Effector memory CD4-positive, alpha-beta T cell (primary cell): ENCODE measurements around the gene STK39.
"Not testable (repeated sequence)": the region's sequence is repeated elsewhere in the genome, so short reads cannot be mapped to it uniquely, and the experiment has no call there.

Source experiments
- DNase-seq, 3 donors: peaks; one replicate each; pipeline ENCODE4 v3.0.0-alpha.2; 2020
- H3K27ac ChIP-seq: 2 replicates; pipeline ENCODE4 v1.7.0; 2013; ENCODE audit warnings: mild to moderate bottlenecking, low read length, moderate library complexity; ENCODE audit not compliant: insufficient read depth, poor library complexity, severe bottlenecking
- H3K27me3 ChIP-seq: replicated peaks from 2 replicates; pipeline ENCODE4 v1.7.0; 2013; ENCODE audit warnings: mild to moderate bottlenecking, low read length; ENCODE audit not compliant: insufficient read depth, control insufficient read depth, poor library complexity, severe bottlenecking
- H3K36me3 ChIP-seq: 2 replicates; pipeline ENCODE4 v1.7.0; 2013; ENCODE audit warnings: mild to moderate bottlenecking, low read length, moderate library complexity; ENCODE audit not compliant: control insufficient read depth, insufficient read depth
- H3K4me1 ChIP-seq: 2 replicates; pipeline ENCODE4 v1.7.0; 2013; ENCODE audit warnings: low read length, mild to moderate bottlenecking; ENCODE audit not compliant: control insufficient read depth, insufficient read depth, poor library complexity, severe bottlenecking
- H3K4me3 ChIP-seq: 2 replicates; pipeline ENCODE4 v1.7.0; 2013; ENCODE audit warnings: low read length, low read depth, mild to moderate bottlenecking; ENCODE audit not compliant: insufficient read depth, poor library complexity, severe bottlenecking
- H3K9me3 ChIP-seq: 2 replicates; pipeline ENCODE4 v1.7.0; 2013; ENCODE audit warnings: mild to moderate bottlenecking, low read length, moderate library complexity; ENCODE audit not compliant: control insufficient read depth

The STK39 gene

GRCh38 chr2:168097431-168097830 is 150.0 kb downstream of the STK39 start:
- Histone ChIP-seq H3K9me3 (no peaks in the 10 kb centered on the region), H3K27me3 (no peaks in the 10 kb centered on the region), H3K4me3 (no peak overlapping the region), H3K27ac (no peak overlapping the region), H3K36me3 (no peaks in the 10 kb centered on the region), H3K4me1 (no peaks in the 10 kb centered on the region)
- no peak for DNase-seq

GRCh38 chr2:168096158-168096557 is 151.2 kb downstream of the STK39 start:
- no peak for DNase-seq
- H3K36me3 ChIP-seq: no peaks in the 10 kb centered on the region
- no peaks in the 10 kb centered on the region for H3K4me1 ChIP-seq
- H3K9me3 ChIP-seq: no peaks in the 10 kb centered on the region
- H3K27ac ChIP-seq: no peak overlapping the region
- no peak overlapping the region for H3K4me3 ChIP-seq
- H3K27me3 ChIP-seq: no peaks in the 10 kb centered on the region

GRCh38 chr2:168091986-168092385 is 155.4 kb downstream of the STK39 start:
- no peak for DNase-seq
- Histone ChIP-seq H3K27me3 (no peaks in the 10 kb centered on the region), H3K36me3 (no peaks in the 10 kb centered on the region), H3K27ac (no peak overlapping the region), H3K9me3 (no peaks in the 10 kb centered on the region), H3K4me3 (no peak overlapping the region), H3K4me1 (peaks cover 5% of the 10 kb centered on the region)

- DNase-seq: no peak
- no peaks in the 10 kb centered on the region for H3K36me3 ChIP-seq
- no peaks in the 10 kb centered on the region for H3K27me3 ChIP-seq
- no peak overlapping the region for H3K4me3 ChIP-seq
- H3K4me1 ChIP-seq: peaks cover 5% of the 10 kb centered on the region
- no peak overlapping the region for H3K27ac ChIP-seq
- no peaks in the 10 kb centered on the region for H3K9me3 ChIP-seq
These were observed 156.8 kb downstream of the STK39 start for GRCh38 chr2:168090366-168091135.

GRCh38 chr2:168089200-168089599 is 158.2 kb downstream of the STK39 start:
- no peaks in the 10 kb centered on the region for H3K36me3 ChIP-seq
- no peak overlapping the region for H3K27ac ChIP-seq
- H3K27me3 ChIP-seq: no peaks in the 10 kb centered on the region
- no peak overlapping the region for H3K4me3 ChIP-seq
- H3K4me1 ChIP-seq: peaks cover 5% of the 10 kb centered on the region
- no peak for DNase-seq
- H3K9me3 ChIP-seq: no peaks in the 10 kb centered on the region

- Histone ChIP-seq H3K4me3 (no peak overlapping the region), H3K27ac (no peak overlapping the region), H3K9me3 (no peaks in the 10 kb centered on the region), H3K4me1 (peaks cover 5% of the 10 kb centered on the region), H3K36me3 (no peaks in the 10 kb centered on the region), H3K27me3 (no peaks in the 10 kb centered on the region)
- no peak for DNase-seq
These were observed 160.0 kb downstream of the STK39 start for GRCh38 chr2:168087401-168087800.

GRCh38 chr2:168086851-168087250 is 160.5 kb downstream of the STK39 start:
- Histone ChIP-seq H3K27me3 (no peaks in the 10 kb centered on the region), H3K9me3 (no peaks in the 10 kb centered on the region), H3K4me1 (peaks cover 5% of the 10 kb centered on the region), H3K27ac (no peak overlapping the region), H3K36me3 (no peaks in the 10 kb centered on the region), H3K4me3 (no peak overlapping the region)
- DNase-seq: no peak

GRCh38 chr2:168085801-168086361 is 161.5 kb downstream of the STK39 start:
- Histone ChIP-seq H3K36me3 (no peaks in the 10 kb centered on the region), H3K27me3 (no peaks in the 10 kb centered on the region), H3K4me3 (no peak overlapping the region), H3K27ac (no peak overlapping the region), H3K4me1 (peaks cover 5% of the 10 kb centered on the region), H3K9me3 (no peaks in the 10 kb centered on the region)
- no peak for DNase-seq

GRCh38 chr2:168084288-168084687 is 163.1 kb downstream of the STK39 start:
- no peak for DNase-seq
- no peaks in the 10 kb centered on the region for H3K27me3 ChIP-seq
- H3K4me3 ChIP-seq: no peak overlapping the region
- H3K27ac ChIP-seq: no peak overlapping the region
- H3K36me3 ChIP-seq: no peaks in the 10 kb centered on the region
- H3K9me3 ChIP-seq: no peaks in the 10 kb centered on the region
- H3K4me1 ChIP-seq: peaks cover 5% of the 10 kb centered on the region

GRCh38 chr2:168081452-168081851 is 165.9 kb downstream of the STK39 start:
- DNase-seq, H3K36me3 ChIP-seq, H3K27ac ChIP-seq, H3K4me1 ChIP-seq, H3K27me3 ChIP-seq, H3K4me3 ChIP-seq, H3K9me3 ChIP-seq: not testable (repeated sequence)
